Measurements from ENCODE around the gene CR1L. TPM values are rescaled to one million over a fixed set of nuclear protein-coding genes. Genes with fewer than 3 reads are reported as not detected.
"Not testable (repeated sequence)": the region's sequence is repeated elsewhere in the genome, so short reads cannot be mapped to it uniquely, and the experiment has no call there.

CR1L gene
- total RNA-seq, 1 experiment from 2014 or later = not detected

GRCh38 chr1:207702317-207702716 is 57.4 kb downstream of the CR1L start:
- ATAC-seq (no peak), DNase-seq (ENCODE audit: low read depth, low spot score) (no peak)
- TF ChIP-seq REST (IDR thresholded peaks at IDR 0.05; ENCODE audit: insufficient read depth in 1 of 2, low read depth in 2 of 2, low read length in 1 of 2) (no peak), TCF7L2 (IDR thresholded peaks at IDR 0.05; ENCODE audit: low read depth, low read length) (no peak), CTCF (IDR thresholded peaks at IDR 0.05) (no peak), POLR2AphosphoS5 (IDR thresholded peaks at IDR 0.05; ENCODE audit: low read depth, low read length) (no peak), SIN3A (IDR thresholded peaks at IDR 0.05; ENCODE audit: borderline replicate concordance, insufficient read depth, low read depth, low read length) (no peak)
- in situ Hi-C loops (cut with HindIII; ENCODE audit: low pct_unique_long_range_greater_than_20kb, low sequenced_read_pairs) = no loop called here
- Histone ChIP-seq H3K4me3 (ENCODE audit: low read depth in 2 of 2, low read length in 2 of 2) (no peak overlapping the region), H3K4me1 (ENCODE audit: control insufficient read depth, insufficient read depth, low read length) (no peaks in the 10 kb centered on the region), H3K36me3 (ENCODE audit: control insufficient read depth, insufficient read depth, low read length) (no peaks in the 10 kb centered on the region), H3K9me3 (ENCODE audit: control insufficient read depth, insufficient read depth, low read depth, low read length) (no peaks in the 10 kb centered on the region), H3K27ac (ENCODE audit: low read length) (no peak overlapping the region), H3K27me3 (ENCODE audit: control insufficient read depth, insufficient read depth, low read length) (no peaks in the 10 kb centered on the region)
- ChIA-PET POLR2A (no interaction called here), CTCF (no interaction called here)
- no TSS peak for BruUV-seq (replicated peaks)
- intact Hi-C loops (cut with micrococcal nuclease; ENCODE audit: unreplicated experiment) = loop anchor here (10.0 kb wide), 1 partner anchor 92 kb away; no protein-coding TSS in a partner anchor

GRCh38 chr1:207703712-207704111 is 58.8 kb downstream of the CR1L start:
- Histone ChIP-seq H3K27ac (ENCODE audit: low read length) (no peak overlapping the region), H3K27me3 (ENCODE audit: control insufficient read depth, insufficient read depth, low read length) (no peaks in the 10 kb centered on the region), H3K4me3 (ENCODE audit: low read depth in 2 of 2, low read length in 2 of 2) (no peak overlapping the region), H3K9me3 (ENCODE audit: control insufficient read depth, insufficient read depth, low read depth, low read length) (no peaks in the 10 kb centered on the region), H3K4me1 (ENCODE audit: control insufficient read depth, insufficient read depth, low read length) (no peaks in the 10 kb centered on the region), H3K36me3 (ENCODE audit: control insufficient read depth, insufficient read depth, low read length) (no peaks in the 10 kb centered on the region)
- in situ Hi-C loops (cut with HindIII; ENCODE audit: low pct_unique_long_range_greater_than_20kb, low sequenced_read_pairs) (no loop called here), intact Hi-C loops (cut with micrococcal nuclease; ENCODE audit: unreplicated experiment) (loop anchor here (10.0 kb wide), 1 partner anchor 91 kb away; no protein-coding TSS in a partner anchor)
- BruUV-seq (replicated peaks) = no TSS peak
- DNase-seq (ENCODE audit: low read depth, low spot score) (no peak), ATAC-seq (no peak)
- CTCF ChIA-PET = no interaction called here
- POLR2A ChIA-PET = no interaction called here
- TF ChIP-seq SIN3A (IDR thresholded peaks at IDR 0.05; ENCODE audit: borderline replicate concordance, insufficient read depth, low read depth, low read length) = no peak

- POLR2A ChIA-PET; H3K36me3 ChIP-seq (ENCODE audit: control insufficient read depth, insufficient read depth, low read length); BruUV-seq (replicated peaks); ATAC-seq; CTCF ChIA-PET; in situ Hi-C loops (cut with HindIII; ENCODE audit: low pct_unique_long_range_greater_than_20kb, low sequenced_read_pairs); H3K4me1 ChIP-seq (ENCODE audit: control insufficient read depth, insufficient read depth, low read length); H3K4me3 ChIP-seq (ENCODE audit: low read depth in 2 of 2, low read length in 2 of 2); H3K27ac ChIP-seq (ENCODE audit: low read length); H3K27me3 ChIP-seq (ENCODE audit: control insufficient read depth, insufficient read depth, low read length); DNase-seq (ENCODE audit: low read depth, low spot score); H3K9me3 ChIP-seq (ENCODE audit: control insufficient read depth, insufficient read depth, low read depth, low read length): not testable (repeated sequence)
- intact Hi-C loops (cut with micrococcal nuclease; ENCODE audit: unreplicated experiment) = loop anchor here (10.0 kb wide), 1 partner anchor 87 kb away; no protein-coding TSS in a partner anchor
These were observed 63.1 kb downstream of the CR1L start for GRCh38 chr1:207708004-207708403.
